Activated CD4-positive, CD25-positive, alpha-beta regulatory T cell treated with anti-CD3 and anti-CD28 coated beads, Interleukin-2, amount 50 U/mL, for 72 hours (primary cell): Measurements from ENCODE around the gene B4GALNT3.

ENCODE experiments used
- DNase-seq: peaks from one replicate; pipeline ENCODE4 v3.0.0; 2021

The B4GALNT3 gene

DNA sequence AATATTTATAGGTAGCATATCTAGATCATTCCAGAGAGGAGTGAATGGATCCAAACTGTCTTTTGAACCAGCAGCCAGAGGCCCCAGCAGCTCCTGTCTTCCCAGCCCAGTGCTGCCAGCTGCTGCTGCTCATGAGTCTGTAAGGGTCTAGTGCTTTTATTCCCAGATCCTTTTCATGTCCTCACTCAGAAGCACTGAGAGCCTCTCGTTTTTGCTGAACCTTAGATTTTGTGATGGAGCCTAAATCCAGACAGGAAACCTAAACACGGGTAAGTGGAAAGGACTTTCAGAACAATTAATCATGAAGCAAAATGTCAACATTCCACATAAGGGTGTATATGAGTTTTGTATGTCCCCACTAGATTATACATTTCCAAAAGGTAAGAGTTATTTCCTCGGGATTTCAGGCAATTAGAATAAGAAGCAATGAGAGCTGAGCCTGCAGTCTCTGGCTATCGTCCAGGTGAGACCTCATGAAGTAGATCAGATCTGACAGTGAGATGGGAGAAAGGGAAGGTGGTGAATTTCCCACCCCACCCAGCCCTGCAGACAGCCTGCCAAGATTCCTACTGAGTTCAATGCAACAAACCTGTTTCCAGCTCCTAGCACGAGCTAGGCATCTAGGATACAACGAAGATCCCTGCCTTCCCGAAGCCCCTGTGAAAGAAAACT is 119.1 kb downstream of the B4GALNT3 start:
- DNase-seq = no peak

DNA sequence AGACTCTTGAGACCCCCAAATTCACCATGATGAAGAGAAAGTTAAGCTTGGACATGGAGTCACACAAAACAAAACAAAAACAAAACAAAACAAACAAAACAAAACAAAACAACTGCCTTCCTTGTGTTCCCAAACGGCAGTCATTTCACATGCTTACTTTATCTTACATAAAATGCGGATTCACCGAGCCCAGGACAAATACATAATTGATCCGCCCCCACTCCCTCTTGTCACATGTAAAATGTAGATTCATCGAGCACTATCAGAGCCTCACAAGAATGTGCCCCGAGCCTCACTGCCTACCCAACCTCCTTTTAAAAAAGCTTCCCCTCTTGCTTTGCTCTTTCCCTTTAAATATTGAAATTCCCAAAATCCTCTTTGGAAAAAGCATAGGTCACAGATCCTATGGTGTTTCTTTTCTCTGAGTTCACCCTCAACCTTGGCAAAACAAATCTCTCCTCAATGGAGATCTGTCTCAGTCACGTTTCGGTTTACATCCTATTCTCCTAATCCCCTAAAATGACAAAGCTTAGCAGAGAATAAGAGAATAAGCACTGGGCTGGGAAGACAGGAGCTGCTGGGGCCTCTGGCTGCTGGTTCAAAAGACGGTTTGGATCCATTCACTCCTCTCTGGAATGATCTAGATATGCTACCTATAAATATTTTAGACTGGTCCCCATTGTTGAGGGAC is 119.8 kb downstream of the B4GALNT3 start:
- no peak for DNase-seq

DNA sequence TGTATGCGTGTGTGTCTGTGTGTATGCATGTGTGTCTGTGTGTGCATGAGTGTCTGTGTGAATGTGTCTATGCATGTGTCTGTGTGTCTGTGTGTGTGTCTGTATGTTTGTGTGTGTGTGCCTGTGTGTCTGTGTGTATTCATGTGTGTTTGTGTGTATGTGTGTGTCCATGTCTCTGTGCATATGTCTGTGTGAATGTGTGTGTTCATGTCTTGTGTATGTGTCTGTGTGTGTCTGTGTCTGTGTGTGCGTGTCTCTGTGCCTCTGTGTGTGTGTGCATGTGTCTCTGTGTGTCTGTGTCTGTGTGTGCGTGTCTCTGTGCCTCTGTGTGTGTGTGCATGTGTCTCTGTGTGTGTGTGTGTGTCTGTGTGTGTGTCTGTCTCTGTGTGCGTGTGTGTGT is 121.1 kb downstream of the B4GALNT3 start:
- DNase-seq = no peak

DNA sequence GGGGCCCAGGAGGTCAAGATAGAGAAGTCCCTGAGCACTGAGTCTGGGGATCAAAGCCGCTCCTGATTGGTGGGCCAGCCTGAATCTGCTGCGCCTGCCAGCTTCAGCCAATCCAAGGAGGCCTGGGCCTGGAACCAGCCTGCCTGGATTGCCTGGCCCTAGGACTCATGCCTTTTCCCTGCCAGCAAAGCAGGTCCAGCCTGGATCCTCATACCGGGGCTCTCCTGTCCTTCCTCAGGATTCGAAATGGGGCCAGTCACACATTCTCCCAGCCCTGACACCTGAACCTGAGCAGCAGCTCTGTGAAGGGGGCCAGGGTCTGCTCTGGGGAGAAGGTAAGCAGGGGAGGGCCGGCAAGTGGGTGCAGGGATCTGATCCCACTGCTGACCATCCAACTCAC is 121.6 kb downstream of the B4GALNT3 start:
- DNase-seq = no peak

DNA sequence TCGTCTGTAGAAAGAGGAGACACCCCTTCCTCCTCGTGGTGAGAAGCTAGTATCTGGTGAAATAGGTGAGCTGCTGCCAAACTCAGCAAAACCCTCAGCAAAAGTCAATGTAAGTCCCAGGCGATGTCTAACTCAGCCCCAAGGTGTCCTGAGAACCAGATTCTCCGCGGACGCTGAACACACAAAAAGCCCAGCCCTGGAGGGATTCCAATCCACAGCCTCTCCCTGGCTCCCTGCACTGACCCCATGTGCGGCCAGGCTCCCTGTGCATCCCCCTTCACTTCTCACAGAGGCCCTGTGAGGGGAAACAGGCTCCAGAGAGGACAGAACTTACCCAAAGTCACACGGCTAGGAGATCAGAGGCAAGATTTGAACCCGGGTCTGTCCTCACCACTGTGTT is 122.0 kb downstream of the B4GALNT3 start:
- DNase-seq = no peak

DNA sequence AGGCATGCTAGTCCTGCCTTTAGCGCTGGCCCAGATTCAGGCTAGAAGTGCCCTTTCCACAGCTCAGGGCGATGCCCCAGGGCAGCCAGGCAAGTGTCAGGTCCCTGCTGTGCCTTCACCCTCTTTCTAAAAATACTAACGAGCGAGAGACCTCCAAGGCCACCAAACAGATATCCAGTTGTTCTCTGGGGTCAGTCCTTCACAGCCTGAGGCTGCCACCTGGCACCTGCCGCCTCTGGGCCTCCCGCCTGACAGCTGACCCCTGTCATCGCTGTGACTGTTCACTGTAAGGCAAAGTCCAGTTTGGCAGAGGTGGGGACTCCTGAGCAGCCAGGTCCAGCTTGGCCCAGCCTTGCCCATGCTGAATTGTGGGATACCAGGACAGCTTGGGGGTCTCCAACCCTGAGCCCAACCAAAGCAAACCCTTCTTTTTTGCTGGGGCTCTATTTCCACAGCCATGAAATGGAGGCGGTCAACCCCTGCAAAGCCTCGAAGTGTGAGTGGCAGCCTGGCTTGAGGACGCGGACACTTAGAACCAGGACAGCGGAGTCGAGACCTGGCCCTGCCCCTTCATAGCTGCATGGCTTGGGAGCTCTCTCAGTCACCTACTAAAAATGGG is 123.6 kb downstream of the B4GALNT3 start:
- no peak for DNase-seq

DNA sequence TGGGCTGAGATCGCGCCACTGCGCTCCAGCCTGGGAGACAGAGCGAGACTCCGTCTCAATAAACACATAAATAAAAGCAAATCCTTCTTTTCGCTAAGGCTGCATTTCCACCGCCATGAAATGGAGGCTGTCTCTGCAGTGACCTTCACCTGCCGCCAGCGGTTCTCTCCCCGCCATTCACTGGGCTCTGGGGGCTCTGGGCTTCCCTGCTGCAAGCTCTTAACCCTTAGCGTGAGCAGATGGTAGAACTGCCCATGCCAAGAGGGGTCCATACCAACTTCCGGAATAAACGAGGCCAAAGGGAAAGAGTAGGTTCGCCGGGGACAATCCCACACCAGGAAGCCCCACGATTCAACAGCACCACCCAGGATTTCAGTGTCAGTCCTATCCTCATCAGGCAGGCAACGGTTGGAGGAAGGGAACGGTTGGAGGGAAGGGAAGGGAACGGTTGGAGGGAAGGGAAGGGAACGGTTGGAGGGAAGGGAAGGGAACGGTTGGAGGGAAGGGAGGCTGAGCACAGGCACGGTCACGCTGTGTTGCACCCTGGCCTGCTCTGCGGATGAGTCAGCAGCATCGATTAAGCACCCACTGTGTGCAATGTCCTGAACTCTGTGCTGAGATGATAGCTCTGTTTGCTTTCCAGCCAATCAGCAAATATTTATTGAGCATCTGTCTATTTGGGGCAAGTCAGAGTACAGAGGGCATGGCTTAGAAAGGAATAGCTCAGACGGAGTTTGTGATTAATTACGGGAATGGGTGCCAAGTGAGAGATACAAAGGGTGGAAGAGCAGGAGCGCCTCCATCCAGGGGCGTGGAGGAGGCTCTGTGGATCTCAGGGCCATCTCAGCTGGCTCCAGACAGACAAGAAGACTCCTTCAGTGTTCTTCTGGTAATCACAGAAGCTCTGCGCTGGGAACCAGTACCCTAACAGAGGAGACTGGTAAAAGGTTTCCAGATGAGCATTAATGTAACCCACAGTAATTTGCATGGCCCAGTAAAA is 125.6 kb downstream of the B4GALNT3 start:
- DNase-seq = no peak

DNA sequence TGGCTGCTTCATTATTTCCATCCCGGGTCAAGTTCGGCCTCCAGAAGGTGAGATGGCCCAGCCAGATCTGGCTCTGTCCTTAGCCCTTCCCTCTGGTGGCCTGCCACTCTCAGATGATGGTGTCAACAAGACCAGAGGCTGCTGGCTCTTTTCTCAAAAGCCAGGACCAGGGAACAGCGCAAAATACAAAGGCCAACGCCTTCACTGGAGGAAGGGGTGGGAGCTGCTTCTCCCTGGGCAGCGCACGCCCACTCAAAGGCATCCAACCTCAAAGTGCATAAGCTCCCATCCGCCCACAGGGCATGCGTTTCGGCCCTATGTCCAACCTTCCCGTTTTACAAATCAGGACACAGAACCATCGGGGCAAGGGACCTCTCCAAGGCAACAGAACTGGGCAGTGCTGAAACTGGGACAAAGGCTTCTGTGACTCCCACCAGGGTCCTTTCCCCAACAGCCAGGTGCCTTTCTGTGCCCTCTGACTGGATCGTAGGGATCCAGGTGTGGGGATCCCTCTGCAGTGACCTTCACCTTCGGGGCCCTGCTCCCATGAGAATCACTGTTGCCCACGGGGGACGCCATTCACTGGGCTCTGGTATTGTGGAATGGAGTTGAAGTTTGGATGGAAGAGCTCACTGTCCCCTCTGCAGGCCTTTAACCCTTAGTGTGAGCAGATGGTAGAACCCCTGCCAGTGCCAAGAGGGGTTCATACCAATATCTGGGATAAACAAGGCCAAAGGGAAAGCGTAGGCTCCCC is 126.8 kb downstream of the B4GALNT3 start:
- DNase-seq = no peak

DNA sequence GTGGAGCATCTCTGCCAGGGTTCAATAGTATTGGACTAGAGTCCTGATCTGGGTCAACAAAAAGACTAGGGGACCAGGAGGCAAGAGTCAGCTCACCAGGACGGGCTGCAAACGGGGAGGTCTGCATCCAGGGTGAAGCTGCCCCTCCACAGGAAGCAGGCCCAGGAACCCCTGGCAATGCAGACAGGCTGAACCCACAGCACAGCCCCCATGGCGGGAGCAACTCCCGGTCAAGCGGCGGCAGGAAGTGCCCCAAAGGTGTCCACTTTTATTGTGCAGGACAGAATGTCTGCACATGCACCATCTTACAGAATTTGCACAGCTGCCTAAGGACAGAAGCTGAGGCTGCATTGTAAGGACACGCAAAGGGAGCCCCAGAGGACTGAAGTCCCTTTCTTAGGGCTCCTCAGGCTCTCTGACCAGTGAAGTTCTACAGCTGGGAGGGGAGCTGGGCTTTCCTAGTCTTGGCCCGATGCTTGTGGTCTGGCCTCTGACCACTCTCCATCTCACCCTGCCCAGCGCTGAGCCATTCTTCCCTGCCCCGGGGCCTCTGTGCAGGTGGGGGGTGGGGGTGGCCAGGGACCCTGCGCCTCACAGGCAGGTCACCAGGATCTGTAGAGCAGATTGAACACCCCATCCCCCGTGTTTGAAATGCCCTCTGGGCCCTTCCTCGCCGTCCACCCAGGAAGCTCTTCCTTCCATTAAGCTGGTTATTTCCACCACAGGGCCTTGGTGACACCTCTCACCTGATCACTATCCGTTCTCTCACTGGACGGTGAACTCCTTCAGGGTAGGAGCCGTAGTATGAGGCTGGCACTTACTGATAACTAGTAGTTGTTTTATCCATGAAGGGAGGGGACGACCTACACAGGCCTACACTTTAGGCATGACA is 127.6 kb downstream of the B4GALNT3 start:
- no peak for DNase-seq

DNA sequence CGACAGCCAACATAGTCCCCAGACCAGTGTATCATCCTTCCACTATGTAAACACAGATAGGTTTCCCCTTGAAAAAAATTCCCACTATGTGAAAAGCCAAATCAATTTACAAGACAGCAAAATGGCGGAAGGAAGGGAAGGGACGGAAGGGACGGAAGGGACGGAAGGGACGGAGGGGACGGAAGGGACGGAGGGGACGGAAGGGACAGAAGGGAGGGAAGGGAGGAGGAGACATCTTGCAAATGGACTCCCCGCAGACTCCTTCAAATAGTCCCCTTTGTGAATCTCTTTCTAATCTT is 128.2 kb downstream of the B4GALNT3 start:
- no peak for DNase-seq

DNA sequence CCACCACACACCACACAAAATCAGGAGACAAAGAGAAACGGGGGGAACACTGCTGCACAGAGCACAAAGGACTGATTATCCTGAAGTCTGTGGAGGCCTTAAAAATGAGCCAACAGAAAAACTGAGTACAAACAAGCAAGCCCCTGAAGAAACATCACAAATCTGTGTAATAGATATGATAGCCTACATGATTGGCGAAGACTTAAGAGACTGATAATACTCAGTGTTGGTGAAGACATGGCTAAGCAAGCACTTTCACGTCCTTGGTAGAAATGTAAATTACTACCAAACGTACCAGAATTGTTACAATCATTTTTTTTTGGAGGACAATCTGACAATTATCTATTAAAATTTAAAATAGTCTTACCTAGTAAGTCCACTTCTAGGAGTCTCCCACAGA is 128.9 kb downstream of the B4GALNT3 start:
- no peak for DNase-seq

DNA sequence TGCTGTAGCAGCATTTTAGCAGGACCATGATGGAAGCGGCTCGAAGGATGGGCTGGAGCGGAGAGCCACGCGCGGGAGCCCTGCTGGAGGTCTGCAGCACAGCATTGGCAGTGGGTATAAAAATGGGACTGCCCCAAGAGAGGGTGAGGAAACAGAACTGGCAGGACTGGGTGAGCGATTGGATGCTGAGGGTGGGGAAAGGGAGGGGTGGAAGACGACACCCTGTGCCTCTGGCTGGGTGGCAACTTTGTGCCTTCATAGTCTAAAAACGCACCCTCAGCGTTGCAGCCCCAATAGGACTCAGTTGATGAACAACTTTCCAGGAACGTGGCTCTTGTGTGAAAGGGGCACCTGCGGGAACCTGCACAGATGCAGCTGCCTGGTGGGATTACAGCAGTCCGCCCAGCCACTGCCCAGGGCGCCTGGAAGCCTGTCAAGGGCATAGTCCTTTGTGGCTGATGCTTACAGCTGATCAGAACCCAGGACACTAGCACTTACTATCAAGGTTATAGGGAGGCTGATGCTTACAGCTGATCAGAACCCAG is 130.5 kb downstream of the B4GALNT3 start:
- no peak for DNase-seq

DNA sequence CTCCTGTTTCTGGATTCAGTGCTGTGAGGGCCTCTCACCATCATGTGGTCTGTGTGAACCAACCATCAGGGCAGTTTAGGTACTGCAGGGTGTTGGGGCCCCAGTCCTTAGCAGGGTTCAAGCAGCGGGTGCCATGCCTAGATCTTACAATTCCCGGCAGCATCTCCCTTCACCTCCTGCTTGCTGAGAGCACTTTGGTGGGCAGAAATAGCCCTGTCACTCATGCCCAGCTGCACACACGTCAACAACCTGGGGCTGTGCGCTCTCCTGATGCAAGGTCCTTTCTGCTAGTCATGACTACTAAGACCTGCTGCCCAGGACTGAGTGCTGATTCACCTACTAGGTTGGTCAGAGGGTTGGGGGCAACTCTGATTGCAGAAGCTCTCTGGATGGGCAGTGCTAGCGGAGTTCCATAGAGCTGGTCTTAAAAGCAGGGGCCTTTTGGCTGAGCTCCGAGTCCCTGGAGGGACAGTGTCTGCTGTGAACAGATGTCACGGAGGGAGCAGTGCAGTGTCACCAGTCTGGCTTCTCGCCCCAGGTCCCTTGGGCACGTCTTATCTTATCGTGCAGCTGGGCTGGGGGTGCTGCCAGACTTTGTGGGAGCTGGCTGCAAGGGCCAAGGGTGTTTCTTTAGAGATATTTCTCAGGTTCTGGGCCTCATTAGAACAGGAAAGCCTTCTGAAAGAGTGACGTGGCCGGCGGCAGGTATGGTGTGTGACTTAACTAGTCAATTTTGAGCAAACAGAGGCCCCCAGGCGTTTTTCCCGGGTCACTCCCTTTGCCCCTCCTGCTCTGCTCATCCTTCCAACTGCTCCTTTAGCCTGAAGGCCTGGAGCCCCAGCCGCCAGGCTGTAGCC is 131.7 kb downstream of the B4GALNT3 start:
- DNase-seq = no peak

DNA sequence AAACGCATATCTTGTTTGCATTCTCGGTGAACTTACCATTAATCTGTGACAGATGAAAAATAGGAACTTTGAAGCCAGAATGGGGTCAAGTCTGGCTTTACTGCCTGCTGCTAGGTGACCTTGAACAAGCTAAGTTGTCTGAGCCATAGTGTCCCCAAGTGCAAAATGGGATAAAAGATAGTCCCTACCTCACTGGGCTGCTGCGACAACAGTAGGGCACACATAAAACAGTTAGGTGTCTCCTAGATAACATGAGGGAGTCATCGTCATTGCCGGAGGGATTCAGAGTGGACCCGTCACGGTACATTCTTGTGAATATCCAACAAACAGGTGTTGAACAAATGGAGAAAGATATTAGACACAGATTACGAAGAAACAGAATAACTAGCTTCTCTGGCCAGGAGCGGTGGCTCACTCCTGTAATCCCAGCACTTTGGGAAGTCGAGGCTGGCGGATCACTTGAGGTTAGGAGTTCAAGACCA is 132.3 kb downstream of the B4GALNT3 start:
- DNase-seq = no peak

DNA sequence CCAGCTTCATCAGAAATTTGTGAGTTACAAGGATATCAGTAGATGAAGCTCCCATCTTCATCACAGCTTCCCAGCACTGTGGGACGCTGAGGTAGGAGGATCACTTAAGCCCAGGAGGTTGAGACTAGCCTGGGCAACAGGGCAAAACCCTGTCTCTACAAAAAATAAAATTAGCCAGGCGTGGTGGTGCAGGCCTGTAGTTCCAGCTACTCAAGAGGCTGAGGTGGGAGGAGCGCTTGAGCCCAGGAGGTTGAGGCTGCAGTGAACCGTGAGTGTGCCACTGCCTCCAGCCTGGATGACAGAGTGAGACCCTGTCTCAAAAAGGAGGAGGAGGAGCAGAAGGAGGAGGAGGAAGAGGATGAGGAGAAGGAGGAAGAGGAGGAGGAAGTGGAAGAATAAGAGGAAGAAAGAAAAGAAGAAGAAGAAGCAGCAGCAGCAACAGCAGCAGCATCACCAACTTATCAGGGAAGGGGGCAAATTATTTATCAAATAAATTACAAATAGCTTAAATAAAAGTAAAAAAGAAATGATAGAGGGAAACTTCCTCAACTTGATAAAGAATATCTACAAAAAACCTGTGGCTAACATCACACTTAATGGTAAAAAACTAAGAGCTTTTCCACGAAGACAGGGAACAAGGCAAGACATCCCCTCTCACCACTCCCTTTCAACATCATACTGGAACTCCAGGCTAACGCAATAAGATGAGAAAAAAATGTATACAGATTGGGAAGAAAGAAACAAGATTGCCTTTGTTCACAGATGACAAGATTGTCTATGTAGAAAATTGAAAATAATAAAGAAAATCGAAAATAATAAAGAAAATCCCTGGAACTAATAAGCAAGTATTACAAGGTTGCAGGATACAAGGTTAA is 133.9 kb downstream of the B4GALNT3 start:
- no peak for DNase-seq

DNA sequence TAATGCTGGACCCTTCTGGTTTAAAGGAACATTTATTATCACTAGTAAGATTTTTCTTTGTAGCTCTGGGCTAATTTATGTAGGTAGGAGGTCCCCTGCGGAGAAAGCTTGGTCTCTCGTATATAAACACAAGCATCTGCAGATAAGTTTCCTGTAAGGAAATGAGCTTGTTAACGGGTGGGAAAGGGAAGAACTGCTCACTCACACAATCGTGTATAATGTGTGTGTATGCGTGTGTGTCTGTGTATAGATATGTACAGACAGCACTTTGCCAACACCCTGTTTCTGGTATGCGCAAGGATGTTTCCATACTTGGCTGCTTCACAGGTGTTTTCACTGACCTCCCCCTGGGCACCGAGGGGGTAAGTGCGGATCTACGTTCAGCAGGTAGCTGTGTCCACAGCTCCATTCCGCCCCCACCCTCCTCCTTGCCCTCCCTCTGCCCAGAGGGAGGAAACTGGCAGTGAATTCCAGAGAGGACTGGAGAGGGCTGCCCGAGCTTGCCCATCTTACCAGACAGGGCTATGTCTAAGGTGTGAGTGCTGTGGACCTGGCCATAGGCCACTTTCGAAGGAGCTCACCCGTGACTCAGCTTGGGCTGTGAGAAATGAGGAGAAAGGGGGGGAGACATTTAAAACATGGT is 138.3 kb downstream of the B4GALNT3 start:
- no peak for DNase-seq

DNA sequence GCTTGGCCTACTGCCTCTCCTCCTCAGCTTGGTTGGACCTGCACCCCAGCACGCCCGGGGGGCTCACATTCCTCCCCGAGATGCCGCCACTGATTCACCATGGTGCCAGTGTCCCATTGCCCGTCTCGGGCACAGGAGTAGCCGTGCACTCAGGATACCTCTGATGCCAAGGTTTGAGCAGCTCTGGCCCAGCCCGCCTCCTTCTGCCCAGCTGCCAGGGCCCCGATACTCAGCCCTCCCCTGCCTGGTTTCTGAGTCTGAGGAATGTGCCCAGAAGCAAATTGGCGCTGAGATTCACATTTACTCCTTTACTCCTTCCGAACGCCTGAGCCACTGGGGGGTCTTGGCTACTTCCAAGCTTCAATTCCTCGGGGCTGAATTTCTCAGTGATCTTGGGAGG is 140.0 kb downstream of the B4GALNT3 start:
- no peak for DNase-seq

DNA sequence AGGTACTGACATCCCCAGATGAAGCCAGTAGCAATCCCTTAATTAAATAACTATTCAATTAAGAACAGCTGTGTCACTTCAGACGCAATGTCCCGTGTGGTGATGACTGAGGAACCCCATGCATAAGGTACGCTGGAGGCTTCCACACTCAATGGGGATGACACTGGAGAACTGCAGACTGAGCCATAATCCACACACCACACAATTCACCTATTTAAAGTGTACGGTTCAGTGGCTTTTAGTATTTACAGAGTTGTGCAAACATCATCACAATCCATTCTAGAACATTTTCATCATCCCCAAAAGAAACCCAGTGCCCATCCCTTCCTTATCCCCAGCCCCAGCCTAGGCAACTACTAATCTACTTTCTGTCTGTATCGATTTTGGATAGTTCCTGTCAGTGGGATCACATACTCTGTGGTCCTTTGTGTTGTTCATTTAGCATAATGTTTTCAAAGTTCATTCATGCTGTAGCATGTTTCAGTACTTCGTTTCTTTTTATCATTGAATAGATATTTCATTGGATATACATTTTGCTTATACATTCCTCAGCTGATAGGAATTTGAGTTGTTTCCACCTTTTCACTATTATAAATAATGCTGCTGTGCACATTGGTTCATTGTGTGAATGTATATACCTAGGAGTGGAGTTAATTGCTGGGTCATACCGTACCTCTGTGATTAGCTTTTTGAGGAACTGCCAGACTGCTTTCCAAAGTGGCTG is 142.4 kb downstream of the B4GALNT3 start:
- DNase-seq = no peak
